Measurements from ENCODE around the gene LTF.

LTF gene

DNA sequence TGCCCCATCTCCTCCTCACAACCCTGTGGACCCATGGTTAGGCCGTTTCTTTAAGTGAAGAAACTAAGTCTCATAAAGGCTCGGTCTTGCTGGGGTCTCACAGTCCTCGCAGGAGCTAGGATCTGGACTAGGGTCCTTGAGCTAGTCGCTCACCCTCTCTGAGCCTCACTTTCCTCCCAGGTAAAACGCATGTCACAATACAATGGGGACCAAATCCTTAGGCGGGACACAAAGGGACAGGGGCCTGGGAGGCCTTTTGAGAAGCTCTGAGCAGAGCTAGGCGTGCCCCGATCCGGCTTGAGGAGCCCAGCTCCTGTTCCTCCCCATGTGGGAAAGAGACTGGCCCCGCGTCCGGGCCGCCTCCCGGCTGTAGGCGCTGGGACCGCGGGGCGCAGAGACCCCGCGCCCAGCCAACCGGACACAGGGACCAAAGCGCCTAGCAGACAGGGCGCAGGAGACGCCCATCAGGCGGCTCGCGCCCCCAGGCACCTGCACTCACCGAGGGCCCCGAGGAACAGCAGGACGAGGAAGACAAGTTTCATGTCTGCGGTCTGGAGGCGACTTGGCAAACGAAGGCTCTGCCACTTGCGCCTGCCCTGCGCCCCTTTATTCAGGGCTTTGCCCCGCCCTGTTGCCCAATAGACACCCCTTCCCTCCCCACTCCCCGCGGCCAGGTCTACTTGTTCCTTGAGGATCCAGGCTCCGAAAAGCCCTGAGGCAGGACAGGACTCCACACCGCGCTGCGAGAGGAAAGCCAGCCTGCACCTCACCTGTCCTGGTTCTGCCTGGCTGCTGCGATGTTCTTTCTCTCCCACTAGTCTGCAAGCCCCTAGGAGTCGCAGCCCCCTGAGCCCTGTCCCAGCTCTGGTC is at the start of gene LTF:
Gene LTF, minus strand, starts transcription at position 580 of the 870 bp plus-strand sequence. Its CDS starts 38 bp downstream, at position 542.
- no peak within 1 kb of the TSS for H3K4me3 ChIP-seq (ENCODE audit: low read depth, low read length)
- TF ChIP-seq CTCF (IDR thresholded peaks at IDR 0.05; ENCODE audit: low read depth, low read length) = no peak

DNA sequence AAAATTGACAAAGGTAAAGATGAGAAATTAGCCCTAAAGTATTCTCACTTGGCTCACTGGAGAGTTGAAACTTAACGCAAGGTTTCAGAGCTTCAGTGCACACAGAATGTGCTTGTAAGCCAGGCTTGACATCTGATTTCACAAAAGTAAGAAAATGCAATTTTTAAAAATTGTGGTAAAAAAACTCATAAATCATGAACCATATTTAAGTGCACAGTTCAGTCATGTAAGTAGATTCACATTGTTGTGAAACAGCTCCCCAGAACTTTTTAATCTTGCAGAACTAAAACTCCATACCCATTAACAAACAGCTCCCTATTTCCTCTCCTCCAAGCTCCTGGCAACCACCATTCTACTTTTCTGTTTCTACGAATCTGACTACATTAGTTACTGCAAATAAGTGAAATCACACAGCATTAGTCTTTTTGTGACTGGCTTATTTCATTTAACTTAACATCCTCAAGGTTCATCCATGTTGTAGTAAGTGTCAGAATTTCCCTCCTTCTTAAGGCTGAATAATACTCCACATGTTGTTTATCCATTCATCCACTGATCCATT is 47.6 kb upstream of the LTF start:
- no peak overlapping the region for H3K4me3 ChIP-seq (ENCODE audit: low read depth, low read length)
- TF ChIP-seq CTCF (IDR thresholded peaks at IDR 0.05; ENCODE audit: low read depth, low read length) = no peak

- TF ChIP-seq CTCF (IDR thresholded peaks at IDR 0.05; ENCODE audit: low read depth, low read length) = no peak
- no peak overlapping the region for H3K4me3 ChIP-seq (ENCODE audit: low read depth, low read length)
Observed at GRCh38 chr3:46509661-46510187, 45.0 kb upstream of the LTF start.

DNA sequence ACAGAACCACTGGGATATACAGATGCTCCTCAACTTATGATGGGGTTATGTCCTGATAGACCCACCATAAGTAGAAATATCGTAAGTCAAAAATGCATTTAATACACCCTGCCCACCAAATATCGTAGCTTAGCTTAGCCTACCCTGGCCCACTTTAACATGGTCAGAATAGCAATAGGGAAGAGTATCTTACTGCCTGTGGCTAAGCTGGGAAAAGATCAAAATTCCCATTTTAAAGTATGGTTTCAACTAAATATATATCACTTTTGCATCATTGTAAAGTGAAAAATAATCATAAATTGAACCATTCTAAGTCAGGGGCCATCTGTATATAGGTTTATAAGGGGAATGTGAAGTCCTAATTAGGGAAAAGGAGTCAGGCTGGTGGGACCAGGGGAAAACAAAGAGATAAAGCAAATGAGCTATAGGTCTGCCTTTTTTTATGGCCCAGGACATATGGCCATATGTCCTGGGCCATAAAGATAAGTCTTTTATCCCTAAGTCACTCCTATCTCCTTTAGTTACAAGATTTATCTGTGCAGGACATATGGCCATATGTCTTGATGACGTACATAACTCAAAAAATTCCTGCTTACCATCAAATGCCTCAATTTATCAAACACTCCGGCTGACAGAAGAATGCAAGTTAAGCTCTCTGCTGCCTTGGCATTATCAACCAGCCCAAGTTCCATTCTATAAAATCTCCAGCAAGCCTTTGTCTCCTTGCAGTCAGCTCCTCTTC is 44.3 kb upstream of the LTF start:
- TF ChIP-seq CTCF (IDR thresholded peaks at IDR 0.05; ENCODE audit: low read depth, low read length) = no peak
- no peak overlapping the region for H3K4me3 ChIP-seq (ENCODE audit: low read depth, low read length)

- no peak for TF ChIP-seq CTCF (IDR thresholded peaks at IDR 0.05; ENCODE audit: low read depth, low read length)
Observed at GRCh38 chr3:46506526-46506925, 41.8 kb upstream of the LTF start.

DNA sequence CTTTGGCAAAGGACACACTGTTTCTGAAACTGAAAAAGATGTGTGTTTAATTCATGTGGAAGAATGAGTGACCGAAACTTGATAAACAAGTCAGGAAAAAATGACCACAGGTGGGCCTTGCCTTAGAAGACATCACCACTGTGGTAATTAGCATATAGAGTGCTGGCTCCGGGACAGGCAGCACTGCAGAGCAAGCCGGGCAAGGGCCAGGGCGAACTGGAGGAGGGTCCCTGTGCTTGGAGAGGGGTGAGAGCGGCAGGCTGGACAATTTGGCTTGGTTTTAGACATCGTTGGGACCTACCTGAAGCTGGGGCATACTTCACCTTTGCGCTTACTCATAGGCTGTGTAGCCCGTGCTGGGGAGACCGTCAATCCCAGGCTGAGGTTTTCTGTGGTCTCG is 41.2 kb upstream of the LTF start:
- no peak overlapping the region for H3K4me3 ChIP-seq (ENCODE audit: low read depth, low read length)
- no peak for TF ChIP-seq CTCF (IDR thresholded peaks at IDR 0.05; ENCODE audit: low read depth, low read length)

More at GRCh38 chr3:46506526-46506925, 41.8 kb upstream of the LTF start:
- no peak overlapping the region for H3K4me3 ChIP-seq (ENCODE audit: low read depth, low read length)

Data from WI38 (cell line).